ENCODE data around the gene SLC26A1. TPM values are rescaled to one million over a fixed set of nuclear protein-coding genes. Genes with fewer than 3 reads are reported as not detected.

SLC26A1 gene
- total RNA-seq, 1 experiment from 2014 or later: 0.85 TPM

DNA sequence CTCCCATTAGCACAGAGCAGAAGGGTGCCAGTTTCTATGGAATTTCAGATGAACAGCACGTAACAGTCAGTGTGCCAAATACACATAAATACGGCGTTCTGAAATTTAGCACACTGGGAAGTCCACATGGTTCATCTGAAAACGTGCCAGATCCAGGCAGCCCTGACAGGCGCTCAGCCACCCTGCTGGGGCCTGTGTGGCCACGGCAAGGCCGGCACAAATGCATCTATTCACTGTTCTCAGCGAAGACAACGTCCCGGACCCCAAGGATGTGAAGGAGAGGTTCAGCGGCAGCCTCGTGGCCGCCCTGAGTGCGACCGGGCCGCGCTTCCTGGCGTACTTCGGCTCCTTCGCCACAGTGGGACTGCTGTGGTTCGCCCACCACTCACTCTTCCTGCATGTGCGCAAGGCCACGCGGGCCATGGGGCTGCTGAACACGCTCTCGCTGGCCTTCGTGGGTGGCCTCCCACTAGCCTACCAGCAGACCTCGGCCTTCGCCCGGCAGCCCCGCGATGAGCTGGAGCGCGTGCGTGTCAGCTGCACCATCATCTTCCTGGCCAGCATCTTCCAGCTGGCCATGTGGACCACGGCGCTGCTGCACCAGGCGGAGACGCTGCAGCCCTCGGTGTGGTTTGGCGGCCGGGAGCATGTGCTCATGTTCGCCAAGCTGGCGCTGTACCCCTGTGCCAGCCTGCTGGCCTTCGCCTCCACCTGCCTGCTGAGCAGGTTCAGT is 35.5 kb downstream of the SLC26A1 start:
- TF ChIP-seq, protein P1, sequence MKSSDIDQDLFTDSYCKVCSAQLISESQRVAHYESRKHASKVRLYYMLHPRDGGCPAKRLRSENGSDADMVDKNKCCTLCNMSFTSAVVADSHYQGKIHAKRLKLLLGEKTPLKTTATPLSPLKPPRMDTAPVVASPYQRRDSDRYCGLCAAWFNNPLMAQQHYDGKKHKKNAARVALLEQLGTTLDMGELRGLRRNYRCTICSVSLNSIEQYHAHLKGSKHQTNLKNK (CRISPR knock-in tag; IDR thresholded peaks at IDR 0.05): no peak
- TF ChIP-seq, protein P2, sequence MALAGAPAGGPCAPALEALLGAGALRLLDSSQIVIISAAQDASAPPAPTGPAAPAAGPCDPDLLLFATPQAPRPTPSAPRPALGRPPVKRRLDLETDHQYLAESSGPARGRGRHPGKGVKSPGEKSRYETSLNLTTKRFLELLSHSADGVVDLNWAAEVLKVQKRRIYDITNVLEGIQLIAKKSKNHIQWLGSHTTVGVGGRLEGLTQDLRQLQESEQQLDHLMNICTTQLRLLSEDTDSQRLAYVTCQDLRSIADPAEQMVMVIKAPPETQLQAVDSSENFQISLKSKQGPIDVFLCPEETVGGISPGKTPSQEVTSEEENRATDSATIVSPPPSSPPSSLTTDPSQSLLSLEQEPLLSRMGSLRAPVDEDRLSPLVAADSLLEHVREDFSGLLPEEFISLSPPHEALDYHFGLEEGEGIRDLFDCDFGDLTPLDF (CRISPR knock-in tag; IDR thresholded peaks at IDR 0.05): no peak
- TF ChIP-seq MYBL2 (CRISPR knock-in tag; IDR thresholded peaks at IDR 0.05): no peak
- TF ChIP-seq, protein P3, sequence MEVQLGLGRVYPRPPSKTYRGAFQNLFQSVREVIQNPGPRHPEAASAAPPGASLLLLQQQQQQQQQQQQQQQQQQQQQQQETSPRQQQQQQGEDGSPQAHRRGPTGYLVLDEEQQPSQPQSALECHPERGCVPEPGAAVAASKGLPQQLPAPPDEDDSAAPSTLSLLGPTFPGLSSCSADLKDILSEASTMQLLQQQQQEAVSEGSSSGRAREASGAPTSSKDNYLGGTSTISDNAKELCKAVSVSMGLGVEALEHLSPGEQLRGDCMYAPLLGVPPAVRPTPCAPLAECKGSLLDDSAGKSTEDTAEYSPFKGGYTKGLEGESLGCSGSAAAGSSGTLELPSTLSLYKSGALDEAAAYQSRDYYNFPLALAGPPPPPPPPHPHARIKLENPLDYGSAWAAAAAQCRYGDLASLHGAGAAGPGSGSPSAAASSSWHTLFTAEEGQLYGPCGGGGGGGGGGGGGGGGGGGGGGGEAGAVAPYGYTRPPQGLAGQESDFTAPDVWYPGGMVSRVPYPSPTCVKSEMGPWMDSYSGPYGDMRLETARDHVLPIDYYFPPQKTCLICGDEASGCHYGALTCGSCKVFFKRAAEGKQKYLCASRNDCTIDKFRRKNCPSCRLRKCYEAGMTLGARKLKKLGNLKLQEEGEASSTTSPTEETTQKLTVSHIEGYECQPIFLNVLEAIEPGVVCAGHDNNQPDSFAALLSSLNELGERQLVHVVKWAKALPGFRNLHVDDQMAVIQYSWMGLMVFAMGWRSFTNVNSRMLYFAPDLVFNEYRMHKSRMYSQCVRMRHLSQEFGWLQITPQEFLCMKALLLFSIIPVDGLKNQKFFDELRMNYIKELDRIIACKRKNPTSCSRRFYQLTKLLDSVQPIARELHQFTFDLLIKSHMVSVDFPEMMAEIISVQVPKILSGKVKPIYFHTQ (CRISPR knock-in tag; IDR thresholded peaks at IDR 0.05): no peak
- no peak for TF ChIP-seq TEAD4 (CRISPR knock-in tag; IDR thresholded peaks at IDR 0.05)
- TF ChIP-seq, protein P4, sequence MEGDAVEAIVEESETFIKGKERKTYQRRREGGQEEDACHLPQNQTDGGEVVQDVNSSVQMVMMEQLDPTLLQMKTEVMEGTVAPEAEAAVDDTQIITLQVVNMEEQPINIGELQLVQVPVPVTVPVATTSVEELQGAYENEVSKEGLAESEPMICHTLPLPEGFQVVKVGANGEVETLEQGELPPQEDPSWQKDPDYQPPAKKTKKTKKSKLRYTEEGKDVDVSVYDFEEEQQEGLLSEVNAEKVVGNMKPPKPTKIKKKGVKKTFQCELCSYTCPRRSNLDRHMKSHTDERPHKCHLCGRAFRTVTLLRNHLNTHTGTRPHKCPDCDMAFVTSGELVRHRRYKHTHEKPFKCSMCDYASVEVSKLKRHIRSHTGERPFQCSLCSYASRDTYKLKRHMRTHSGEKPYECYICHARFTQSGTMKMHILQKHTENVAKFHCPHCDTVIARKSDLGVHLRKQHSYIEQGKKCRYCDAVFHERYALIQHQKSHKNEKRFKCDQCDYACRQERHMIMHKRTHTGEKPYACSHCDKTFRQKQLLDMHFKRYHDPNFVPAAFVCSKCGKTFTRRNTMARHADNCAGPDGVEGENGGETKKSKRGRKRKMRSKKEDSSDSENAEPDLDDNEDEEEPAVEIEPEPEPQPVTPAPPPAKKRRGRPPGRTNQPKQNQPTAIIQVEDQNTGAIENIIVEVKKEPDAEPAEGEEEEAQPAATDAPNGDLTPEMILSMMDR (IDR thresholded peaks at IDR 0.05): no peak
- no peak for TF ChIP-seq JUN (CRISPR knock-in tag; IDR thresholded peaks at IDR 0.05)
- no peak for TF ChIP-seq CBFB (CRISPR knock-in tag; IDR thresholded peaks at IDR 0.05; ENCODE audit: low read depth)
- TF ChIP-seq JAZF1 (CRISPR knock-in tag; IDR thresholded peaks at IDR 0.05): no peak
- no peak for TF ChIP-seq NFYB (CRISPR knock-in tag; conservative IDR thresholded peaks at IDR 0.05; ENCODE audit: low read depth)
- no peak for TF ChIP-seq GRHL2 (CRISPR knock-in tag; IDR thresholded peaks at IDR 0.05; ENCODE audit: insufficient replicate concordance, severe bottlenecking)
- Mint-ChIP-seq H3K4me1 (no peaks in the 10 kb centered on the region), H3K9me3 (no peaks in the 10 kb centered on the region), H3K27ac (no peak overlapping the region), H3K27me3 (ENCODE audit: low read depth) (no peaks in the 10 kb centered on the region), H3K36me3 (no peaks in the 10 kb centered on the region), H3K4me3 (no peak overlapping the region)
- DNase-seq (ENCODE audit: low spot score) (no peak), ATAC-seq (no peak)
- POLR2A ChIA-PET: no interaction called here
- CTCF ChIA-PET: no interaction called here

DNA sequence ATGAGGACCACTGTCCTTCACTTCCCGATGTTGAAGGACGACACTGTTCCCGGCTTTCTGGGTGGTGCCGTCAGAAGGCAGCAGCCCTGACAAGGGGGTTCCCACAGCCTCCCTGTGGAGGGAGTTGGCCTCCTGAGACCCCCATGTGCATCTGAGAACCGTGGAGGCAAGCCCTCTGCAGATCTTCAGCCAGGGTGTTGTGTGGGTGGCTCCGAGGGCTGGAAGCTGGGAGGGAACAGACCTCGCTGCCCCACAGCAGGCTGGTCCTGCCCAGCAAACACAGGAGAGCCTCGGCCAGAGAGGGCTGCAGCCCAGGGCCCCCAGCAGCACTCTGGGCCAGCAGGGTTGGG is 36.0 kb downstream of the SLC26A1 start:
- Mint-ChIP-seq H3K36me3 (no peaks in the 10 kb centered on the region), H3K27me3 (ENCODE audit: low read depth) (no peaks in the 10 kb centered on the region), H3K9me3 (no peaks in the 10 kb centered on the region), H3K4me1 (no peaks in the 10 kb centered on the region), H3K4me3 (no peak overlapping the region), H3K27ac (no peak overlapping the region)
- ATAC-seq (no peak), DNase-seq (ENCODE audit: low spot score) (no peak)
- POLR2A ChIA-PET: no interaction called here
- CTCF ChIA-PET: no interaction called here
- TF ChIP-seq, protein P3 (CRISPR knock-in tag; IDR thresholded peaks at IDR 0.05): no peak
- no peak for TF ChIP-seq ZBTB21 (CRISPR knock-in tag; IDR thresholded peaks at IDR 0.05; ENCODE audit: borderline replicate concordance)
